ENCODE results near the gene MRPL37. TPM values are rescaled to one million over a fixed set of nuclear protein-coding genes. Genes with fewer than 3 reads are reported as not detected.

MRPL37 gene
- total and polyA plus RNA-seq, 2 of the 8 experiments (the other 6 are each of a cell fraction or from before 2014, with no cell fraction given), result 45.5 to 126 TPM

GRCh38 chr1:54152696-54153095, 47.3 kb upstream of the MRPL37 start, which contains the start of gene CDCP2:
Gene CDCP2 (minus strand): TSS chr1:54153000. CDS start chr1:54152922, 78 bp downstream.
- FAIRE-seq, result no peak
- POLR2A ChIA-PET (ENCODE audit: partially characterized antibody), result interaction anchor here (0.6 to 1.2 kb wide), 2 partner anchors 12 to 15 kb away, joined by 3 to 4 read pairs; no protein-coding TSS in a partner anchor
- no peak for TF ChIP-seq EGR1 (IDR thresholded peaks at IDR 0.05; ENCODE audit: borderline replicate concordance, low read depth, low read length)
- no peak for TF ChIP-seq TAF7 (optimal IDR thresholded peaks at IDR 0.05; ENCODE audit: borderline replicate concordance, low read depth, low read length)
- no peak for TF ChIP-seq YY1 (IDR thresholded peaks at IDR 0.05; ENCODE audit: low read depth, low read length)
- no peak for TF ChIP-seq SIN3A (conservative IDR thresholded peaks at IDR 0.05 in 1 of 2, IDR thresholded peaks at IDR 0.05 in 1 of 2; ENCODE audit: low read depth in 1 of 2, low read length in 2 of 2)
- no peak for TF ChIP-seq CEBPB (IDR thresholded peaks at IDR 0.05; ENCODE audit: low read depth, low read length)
- no peak for TF ChIP-seq SP1 (IDR thresholded peaks at IDR 0.05; ENCODE audit: low read depth, low read length)
- TF ChIP-seq RNF2 (IDR thresholded peaks at IDR 0.05; ENCODE audit: borderline replicate concordance, low read depth, low read length, missing control alignments, poor library complexity, severe bottlenecking), result no peak
- no peak for TF ChIP-seq FOSL1 (IDR thresholded peaks at IDR 0.05; ENCODE audit: insufficient read depth, low read depth, low read length)
- no peak for TF ChIP-seq CREB1 (IDR thresholded peaks at IDR 0.05)
- no peak for TF ChIP-seq GABPA (IDR thresholded peaks at IDR 0.05; ENCODE audit: borderline replicate concordance, insufficient read depth, low read length)
- TF ChIP-seq JUN (IDR thresholded peaks at IDR 0.05; ENCODE audit: low read depth, low read length), result no peak
- no peak for TF ChIP-seq BACH1 (IDR thresholded peaks at IDR 0.05; ENCODE audit: low read length)
- no peak for TF ChIP-seq SP4 (IDR thresholded peaks at IDR 0.05; ENCODE audit: low read length)
- TF ChIP-seq, protein P1, sequence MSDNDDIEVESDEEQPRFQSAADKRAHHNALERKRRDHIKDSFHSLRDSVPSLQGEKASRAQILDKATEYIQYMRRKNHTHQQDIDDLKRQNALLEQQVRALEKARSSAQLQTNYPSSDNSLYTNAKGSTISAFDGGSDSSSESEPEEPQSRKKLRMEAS (IDR thresholded peaks at IDR 0.05), result no peak
- no peak for TF ChIP-seq ASH2L (IDR thresholded peaks at IDR 0.05; ENCODE audit: low read length)

More at GRCh38 chr1:54152696-54153095, 47.3 kb upstream of the MRPL37 start, which contains the start of gene CDCP2:
- 0 out of 2 replicates have a peak within 1 kb of the TSS, but pooled peaks have one; percentile 15 for H2AFZ ChIP-seq (ENCODE audit: low read length)
- no peak within 1 kb of the TSS for H2BK5ac ChIP-seq (ENCODE audit: low read depth, low read length)
- H3K4ac ChIP-seq (replicated peaks; ENCODE audit: insufficient read length, low read depth, low read length), result no peak within 1 kb of the TSS
- H3K56ac ChIP-seq (replicated peaks; ENCODE audit: insufficient read length, low read depth, low read length), result no peak within 1 kb of the TSS
- no peak within 1 kb of the TSS for H2BK20ac ChIP-seq (ENCODE audit: low read length)
- no peak within 1 kb of the TSS for H3K23ac ChIP-seq (ENCODE audit: insufficient read length)
- no peak within 1 kb of the TSS; a peak in 1 of 4 replicates for H3K4me2 ChIP-seq (ENCODE audit: insufficient read depth in 1 of 2, low read depth in 2 of 2, low read length in 2 of 2)
- H3K4me1 ChIP-seq (replicated peaks in 1 of 4; ENCODE audit: control insufficient read depth in 3 of 4, insufficient read depth in 4 of 4, low read length in 3 of 4), result no peaks in the 10 kb centered on the region; a peak in 2 of 7 replicates
- H3K9me3 ChIP-seq (ENCODE audit: insufficient read depth in 2 of 2, low read depth in 1 of 2, low read length in 1 of 2), result no peaks in the 10 kb centered on the region
- no peaks in the 10 kb centered on the region for H3K79me2 ChIP-seq (ENCODE audit: control insufficient read depth in 1 of 2, insufficient read depth in 2 of 2, low read length in 2 of 2)
- H2BK120ac ChIP-seq (replicated peaks; ENCODE audit: low read depth, low read length), result no peak within 1 kb of the TSS
- H3K79me1 ChIP-seq (ENCODE audit: low read depth, low read length), result no peaks in the 10 kb centered on the region; the same call in 1 of the 2 replicates
- H3K27me3 ChIP-seq (replicated peaks in 1 of 4; ENCODE audit: control insufficient read depth in 3 of 4, extremely low read depth in 1 of 4, insufficient read depth in 3 of 4, low read length in 3 of 4), result no peaks in the 10 kb centered on the region
- no peaks in the 10 kb centered on the region for H4K20me1 ChIP-seq (replicated peaks in 1 of 2; ENCODE audit: control insufficient read depth in 1 of 2, insufficient read depth in 2 of 2, low read length in 2 of 2)
- H3K4me3 ChIP-seq (ENCODE audit: extremely low read depth in 1 of 4, insufficient read depth in 2 of 4, low read depth in 3 of 4, low read length in 4 of 4), result no peak within 1 kb of the TSS
- no peak within 1 kb of the TSS for H3K18ac ChIP-seq (ENCODE audit: extremely low read depth, low read length)
- 81% methylated on average over 5 of the region's 5 CpGs; no CpG with 5 or more reads in 1 of the 2 experiments for WGBS, 2 experiments (ENCODE audit: extremely low coverage in 1 of 2, insufficient coverage in 1 of 2, insufficient read length in 1 of 2, insufficient replicate concordance in 2 of 2, low coverage in 1 of 2, low lambda C conversion rate in 2 of 2, missing lambda C conversion rate in 1 of 2)
- no peaks in the 10 kb centered on the region; the same call in 1 of the 2 replicates for H3K23me2 ChIP-seq (ENCODE audit: low read depth, low read length)
- no peak within 1 kb of the TSS for H4K8ac ChIP-seq (ENCODE audit: extremely low read depth, insufficient read depth, low read length)
- DNase-seq (ENCODE audit: low read depth in 1 of 2, low spot score in 2 of 2), result no peak
- no peak within 1 kb of the TSS for H3K14ac ChIP-seq (ENCODE audit: insufficient read length)
- H4K91ac ChIP-seq (replicated peaks; ENCODE audit: insufficient read length, low read length), result no peak within 1 kb of the TSS
- H3K36me3 ChIP-seq (ENCODE audit: control insufficient read depth in 2 of 4, insufficient read depth in 4 of 4, low read length in 3 of 4), result no peaks in the 10 kb centered on the region
- no peak within 1 kb of the TSS for H2BK15ac ChIP-seq (ENCODE audit: low read length)
- no peak within 1 kb of the TSS for H4K5ac ChIP-seq (ENCODE audit: insufficient read length, low read depth, low read length)
- H2AK5ac ChIP-seq (ENCODE audit: low read depth, low read length), result no peak within 1 kb of the TSS
- no peak within 1 kb of the TSS for H3K27ac ChIP-seq (ENCODE audit: low read depth, low read length)
- H3K9ac ChIP-seq (replicated peaks in 1 of 4; ENCODE audit: extremely low read depth in 1 of 4, low read depth in 3 of 4, low read length in 3 of 4), result no peak within 1 kb of the TSS
- H2BK12ac ChIP-seq (ENCODE audit: low read depth, low read length), result no peak within 1 kb of the TSS
- CTCF ChIA-PET (ENCODE audit: partially characterized antibody), result interaction anchor here (1.2 to 2.8 kb wide), 7 partner anchors 10 to 29 kb away, joined by 3 to 16 read pairs (median 4); no protein-coding TSS in a partner anchor

All from H1 (cell line).